H54 (cell line): Measurements from ENCODE around the gene CEP131.

ENCODE experiments used
- DNase-seq: peaks from one replicate; pipeline ENCODE4 v3.0.0; 2011; ENCODE audit warnings: low spot score, mixed read lengths; ENCODE audit not compliant: insufficient read length
- FAIRE-seq: peaks from 3 replicates; lab custom pipeline; 2011; peaks lifted over from hg19 to GRCh38; lab: Jason Lieb, UNC
- POLR2A ChIP-seq: IDR thresholded peaks from 2 replicates; pipeline ENCODE4 v1.6.1; 2011; ENCODE audit warnings: low read depth, mild to moderate bottlenecking, low read length

Gene CEP131

DNA sequence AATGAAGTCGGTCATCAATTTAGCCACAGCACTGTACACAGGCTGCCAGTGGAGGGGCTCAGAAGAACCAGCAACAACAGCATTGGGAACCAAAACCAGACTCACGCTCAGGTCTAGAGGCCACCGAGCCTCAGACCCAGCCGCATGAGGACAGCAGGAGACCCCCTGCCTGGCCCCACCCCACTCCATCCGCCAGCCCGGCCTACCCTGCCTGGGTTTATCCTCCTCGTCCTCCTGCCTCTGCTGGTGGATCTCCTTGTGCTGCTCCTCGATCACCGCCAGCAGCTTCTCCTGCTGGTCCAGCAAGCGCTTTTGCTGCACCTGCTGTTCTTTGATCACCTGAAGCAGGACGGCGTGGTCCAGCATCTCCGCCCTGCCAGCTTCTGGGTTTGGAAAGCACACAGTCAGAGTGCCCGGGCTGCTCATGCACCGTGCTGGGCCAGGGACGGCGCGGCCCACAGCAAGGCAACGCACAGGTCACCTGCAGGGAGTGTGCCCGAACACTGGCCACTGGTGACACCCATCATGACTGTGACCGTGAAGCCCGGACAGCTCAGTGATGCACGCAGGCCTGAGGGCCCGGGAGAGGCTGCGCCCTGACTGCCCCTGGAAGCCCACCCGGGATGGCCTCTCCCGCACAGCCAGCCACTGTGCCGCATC lies 24.0 kb upstream of the CEP131 start:
- TF ChIP-seq POLR2A = no peak
- DNase-seq (no peak), FAIRE-seq (no peak)

DNA sequence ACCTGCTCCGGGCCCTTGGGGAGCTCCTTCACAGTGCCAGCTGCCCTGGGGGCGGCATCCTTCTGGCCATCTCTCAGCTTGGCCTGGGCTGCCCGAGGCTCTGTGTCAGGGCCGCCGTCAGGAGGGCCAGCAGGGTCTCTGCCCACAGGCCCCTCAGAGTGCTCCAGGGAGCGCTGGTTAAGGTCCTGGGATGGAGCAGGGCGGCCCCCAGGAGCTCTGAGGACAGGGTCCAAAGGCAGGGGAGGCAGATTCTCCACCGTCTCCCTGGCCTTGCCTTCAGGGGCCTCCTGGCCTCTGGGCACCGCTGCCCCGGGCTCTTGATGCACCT lies 23.5 kb upstream of the CEP131 start:
- TF ChIP-seq POLR2A = no peak
- FAIRE-seq (no peak), DNase-seq (no peak)

DNA sequence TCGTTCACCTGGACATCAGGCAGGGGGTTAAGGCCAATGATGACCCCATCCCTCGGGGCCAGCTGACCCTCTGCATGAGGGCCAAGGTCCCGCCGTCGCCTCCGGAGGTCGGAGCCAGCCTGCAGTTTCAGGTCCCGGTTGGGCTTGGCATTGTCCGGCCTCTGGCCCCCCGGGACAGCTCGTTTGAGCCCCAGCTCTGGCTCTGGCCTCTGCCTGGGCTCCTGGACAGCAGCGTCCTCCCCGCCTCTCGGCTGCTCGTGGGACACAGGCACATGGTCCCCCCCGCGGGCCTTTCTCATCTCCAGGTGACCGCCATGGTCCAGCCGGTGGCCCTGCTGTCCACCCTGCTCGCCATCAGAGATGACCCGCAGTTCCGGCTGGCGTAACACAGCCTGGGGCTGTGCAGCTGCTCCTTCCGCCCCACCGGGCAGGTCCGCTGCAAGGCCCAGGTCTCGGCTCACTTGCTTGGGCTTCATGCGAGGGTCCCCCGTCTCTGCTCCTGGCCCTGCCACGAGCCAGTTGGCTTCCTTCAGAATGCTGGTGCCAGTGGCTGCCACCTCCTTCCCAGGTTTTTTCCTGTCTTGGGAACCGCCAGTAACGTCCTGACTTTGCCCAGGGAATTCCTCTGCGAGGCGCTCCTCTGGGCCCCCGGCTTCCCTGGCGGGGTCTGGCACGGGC lies 23.0 kb upstream of the CEP131 start:
- TF ChIP-seq POLR2A = no peak
- no peak for FAIRE-seq
- DNase-seq = no peak

DNA sequence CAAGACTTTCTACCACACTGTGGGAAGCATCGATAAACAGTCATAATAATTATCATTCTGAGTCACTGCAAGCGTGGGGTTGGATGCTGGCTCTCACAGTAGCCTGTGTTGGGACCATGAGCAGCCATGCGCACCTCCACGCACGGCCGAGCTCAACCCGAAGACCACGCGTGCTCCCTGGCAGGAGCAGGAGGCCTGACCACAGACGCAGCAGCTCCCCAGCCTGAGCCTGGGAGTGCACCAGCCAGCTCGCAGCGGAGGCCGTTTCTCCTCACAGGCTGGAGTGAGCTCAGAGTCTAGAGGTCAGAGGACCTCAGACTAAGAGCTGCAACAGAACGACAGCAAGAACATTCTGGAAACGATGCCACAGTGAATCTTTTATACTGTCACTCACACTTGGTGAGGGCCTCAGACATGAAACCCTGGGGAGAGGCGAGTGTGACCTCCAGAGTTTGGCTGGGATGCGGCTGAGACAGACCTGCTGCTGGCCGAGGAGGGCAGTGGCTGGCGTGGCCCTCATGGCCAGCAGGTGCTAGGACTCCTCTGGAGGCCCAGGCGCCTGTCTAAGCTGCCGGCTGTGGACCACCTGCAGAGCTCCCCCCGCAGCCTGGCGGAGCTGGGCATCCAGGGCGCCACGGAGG lies 22.4 kb upstream of the CEP131 start:
- no peak for DNase-seq
- no peak for TF ChIP-seq POLR2A
- no peak for FAIRE-seq

DNA sequence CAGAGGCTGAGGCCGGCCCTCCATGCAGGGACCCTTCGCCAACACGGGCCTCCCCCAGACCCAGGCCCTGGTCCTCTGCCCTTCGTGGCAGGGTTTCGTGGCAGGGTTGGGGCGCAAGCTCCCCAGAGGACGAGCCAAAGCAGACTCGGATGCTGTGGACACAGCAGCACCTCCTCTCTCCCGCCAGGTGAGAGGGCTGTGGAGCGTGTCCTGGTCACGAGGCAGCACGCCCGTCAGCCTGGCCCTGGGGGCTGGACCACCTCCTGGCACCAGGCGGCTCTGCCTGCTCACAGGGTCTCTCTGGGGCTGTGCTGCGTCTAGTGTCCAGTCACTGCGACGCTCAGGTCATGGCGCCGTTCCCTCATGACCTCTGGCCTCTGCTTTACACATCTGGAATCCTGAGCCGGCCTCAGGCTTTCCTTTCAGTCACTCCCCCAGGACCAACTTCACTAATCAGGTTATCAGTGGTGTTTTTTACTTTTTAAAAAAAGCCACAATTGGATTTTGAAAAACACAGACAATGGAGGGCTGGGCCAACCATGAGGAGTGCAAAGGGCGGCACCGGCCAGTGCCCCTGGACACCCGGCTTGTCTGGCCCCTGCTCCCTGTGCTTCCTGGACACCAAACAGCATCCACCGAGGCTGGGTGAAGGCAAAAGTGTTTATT lies 21.7 kb upstream of the CEP131 start:
- no peak for FAIRE-seq
- DNase-seq = no peak
- no peak for TF ChIP-seq POLR2A

DNA sequence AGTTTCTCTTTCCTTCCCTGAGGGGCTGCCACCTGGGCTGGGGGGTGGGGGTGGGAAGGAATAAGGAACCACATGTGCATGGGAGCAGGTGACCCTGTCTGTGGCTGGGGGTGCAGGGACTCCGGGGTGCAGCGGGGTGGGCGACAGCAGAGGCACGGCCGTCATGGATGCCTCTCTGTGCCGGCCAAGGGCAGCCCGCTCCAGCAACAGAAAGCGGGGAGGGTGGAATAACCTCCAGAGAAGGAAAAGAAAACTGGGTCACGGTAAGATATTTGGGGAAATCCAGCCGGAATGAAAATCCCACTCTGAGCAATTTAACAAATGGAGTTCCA lies 20.5 kb upstream of the CEP131 start:
- FAIRE-seq = no peak
- TF ChIP-seq POLR2A = no peak

DNA sequence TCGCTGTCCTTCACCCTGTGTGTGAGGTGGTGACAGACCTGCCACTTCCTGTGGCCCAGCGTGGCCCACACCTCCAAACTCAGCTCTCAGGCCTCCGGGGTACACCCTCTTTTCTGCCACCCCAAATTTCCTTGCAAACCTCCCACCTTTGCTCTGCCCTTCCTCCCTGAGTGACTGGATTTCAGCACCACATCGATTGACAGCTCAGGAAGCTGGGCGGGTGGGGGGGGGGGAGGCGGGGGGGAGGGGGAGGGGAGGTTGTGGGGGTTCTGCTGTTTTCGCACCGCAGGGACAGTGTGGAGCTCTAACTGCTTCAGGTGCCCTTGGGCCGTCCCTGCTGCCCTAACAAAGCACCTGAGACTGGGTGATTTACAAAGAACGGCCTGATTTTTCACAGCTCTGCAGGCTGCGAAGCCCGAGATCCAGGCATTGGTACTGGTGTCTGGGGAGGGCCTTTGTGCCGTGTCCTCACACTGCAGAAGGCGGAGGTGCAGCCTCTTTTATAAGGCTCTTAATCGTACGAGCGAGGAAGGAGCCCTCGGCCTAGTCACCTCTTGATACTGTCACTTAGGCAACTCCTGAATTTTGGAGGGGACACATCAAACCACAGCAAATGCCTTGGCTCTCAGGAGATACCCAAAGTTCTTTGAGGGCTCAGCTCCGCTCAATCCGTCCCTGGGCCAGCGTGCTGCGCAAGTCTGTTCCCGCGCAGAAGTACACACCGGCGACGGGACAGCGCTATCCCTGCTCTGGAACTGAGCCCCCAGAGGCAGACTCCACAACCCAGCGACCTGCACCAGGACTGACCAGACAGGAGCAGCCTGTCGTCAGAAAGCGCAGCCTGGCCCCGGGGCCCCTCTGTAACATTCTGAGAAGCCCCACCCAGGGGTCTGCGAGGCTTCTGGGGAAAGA lies 19.9 kb upstream of the CEP131 start:
- no peak for TF ChIP-seq POLR2A
- DNase-seq = no peak
- no peak for FAIRE-seq

More for the DNA sequence above, 20.5 kb upstream of the CEP131 start:
- DNase-seq = no peak

DNA sequence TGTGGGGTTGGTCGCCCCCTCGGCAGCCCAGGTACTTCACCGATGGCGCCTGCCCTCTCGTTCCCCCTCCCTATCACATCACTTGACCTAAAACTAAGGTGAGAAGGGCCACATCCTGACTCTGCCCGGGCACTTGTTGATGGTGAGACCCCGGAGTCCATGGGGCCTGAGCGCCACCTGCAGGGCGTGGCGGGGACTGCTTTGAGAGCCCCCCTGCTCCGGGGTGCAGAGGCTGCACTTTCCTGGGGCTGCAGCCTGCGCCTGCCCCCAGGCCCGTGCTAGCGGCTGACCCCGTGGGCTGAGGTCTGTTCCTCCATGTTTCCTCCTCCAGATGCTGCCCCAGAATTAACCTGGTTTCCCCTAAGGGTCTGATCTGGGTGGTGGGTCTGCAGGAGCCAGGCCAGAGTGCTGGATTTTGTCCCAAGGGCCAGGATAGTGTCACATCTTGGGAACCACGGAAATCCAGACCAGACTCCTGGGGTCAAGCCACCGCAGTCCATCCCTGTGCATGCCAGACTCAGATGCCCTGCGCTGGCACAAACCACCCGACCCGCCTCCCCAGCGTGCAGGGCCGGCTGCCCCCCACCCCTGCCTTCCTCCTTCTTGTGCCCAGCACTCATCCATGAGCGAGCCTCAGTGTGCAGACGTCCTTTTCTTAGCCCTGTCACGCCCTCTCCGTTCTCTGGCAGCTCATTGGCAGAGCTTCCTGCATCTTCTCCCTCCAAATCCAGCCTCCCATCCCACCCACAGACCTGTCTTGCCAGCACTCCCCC lies 19.1 kb upstream of the CEP131 start:
- TF ChIP-seq POLR2A = no peak
- FAIRE-seq (no peak), DNase-seq (peak; percentile 62)

DNA sequence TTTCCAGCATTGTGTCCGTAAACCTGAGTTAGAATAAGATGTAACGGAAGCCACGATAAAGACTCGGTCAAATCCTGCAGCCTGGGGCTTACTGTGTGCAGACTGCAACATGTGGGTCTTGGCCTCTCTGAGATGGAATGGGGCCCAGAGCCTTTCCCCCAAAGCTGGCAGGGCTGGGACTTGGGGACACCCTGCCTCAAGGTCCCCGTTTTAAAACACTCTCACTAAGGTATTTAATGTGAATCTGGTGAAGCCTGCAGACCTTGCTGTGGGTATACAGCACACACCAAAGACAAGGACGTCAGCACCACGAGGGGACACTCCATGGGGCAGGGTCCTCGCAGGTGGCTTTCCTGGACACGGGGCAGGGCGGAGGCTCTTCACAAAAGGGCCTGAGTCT lies 18.4 kb upstream of the CEP131 start:
- no peak for TF ChIP-seq POLR2A
- DNase-seq (no peak), FAIRE-seq (no peak)

DNA sequence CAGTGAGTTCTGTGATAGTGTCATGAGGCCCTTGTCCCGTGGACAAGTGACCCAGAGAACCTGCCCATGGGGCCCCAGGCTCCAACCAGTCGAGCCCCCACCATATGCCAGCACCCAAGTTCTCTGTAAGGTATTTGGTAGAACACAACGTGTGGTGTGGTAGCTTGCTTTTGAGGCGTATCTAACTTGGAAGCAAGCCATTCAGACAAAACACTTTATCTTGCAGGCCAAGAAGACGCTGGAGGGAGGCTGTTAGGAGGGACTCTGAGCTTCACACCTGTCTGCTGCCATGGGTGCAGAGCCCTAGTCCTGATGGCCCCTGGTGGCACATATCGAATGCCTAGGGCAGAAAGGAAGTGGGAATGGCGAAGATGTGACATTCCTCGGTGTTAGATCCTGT lies 18.0 kb upstream of the CEP131 start:
- DNase-seq (no peak), FAIRE-seq (no peak)
- no peak for TF ChIP-seq POLR2A

DNA sequence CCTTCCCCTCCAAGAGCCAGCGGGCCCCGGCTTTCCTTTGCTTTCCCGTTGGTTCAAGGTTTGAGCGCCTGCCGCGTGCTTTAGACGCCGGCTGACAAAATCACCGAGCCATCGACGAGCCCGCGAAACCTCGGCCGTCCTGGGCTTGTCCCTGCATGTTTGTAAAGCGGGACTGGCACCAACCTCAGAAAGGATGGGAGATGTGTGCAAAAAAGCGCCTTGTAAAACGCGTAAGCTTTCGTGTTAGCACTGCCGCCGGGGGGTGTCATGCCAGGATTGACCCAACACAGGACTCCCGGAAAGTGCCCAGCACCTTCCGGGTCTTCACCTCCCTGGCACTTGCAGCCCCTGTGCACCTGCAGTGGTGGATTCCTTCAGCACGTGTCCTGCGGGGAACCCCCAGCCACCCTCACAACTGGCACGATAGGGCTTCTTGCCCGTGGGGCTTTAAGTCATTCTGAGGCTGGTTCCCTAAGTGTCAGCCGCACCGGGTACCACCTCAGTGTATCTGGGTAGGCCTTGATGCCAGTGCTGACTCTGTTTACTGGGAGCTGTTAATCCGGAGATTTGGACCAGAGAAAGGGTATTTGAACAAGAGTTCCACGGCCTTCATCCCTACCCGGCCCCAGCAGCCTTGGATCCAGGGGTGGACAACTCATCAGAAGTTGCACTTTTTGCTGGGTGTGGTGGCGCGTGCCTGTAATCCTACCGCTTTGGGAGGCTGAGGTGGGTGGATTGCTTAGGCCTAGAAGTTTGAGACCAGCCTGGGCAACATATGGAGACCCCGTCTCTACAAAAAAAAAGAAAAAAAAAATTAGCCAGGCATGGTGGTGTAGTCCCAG lies 17.2 kb upstream of the CEP131 start:
- no peak for DNase-seq
- no peak for FAIRE-seq
- no peak; the same call in 1 of the 2 replicates for TF ChIP-seq POLR2A
